Measurements from ENCODE around the gene USP24. TPM values are rescaled to one million over a fixed set of nuclear protein-coding genes. Genes with fewer than 3 reads are reported as not detected.

Gene USP24
- total RNA-seq, 1 donor from 2014 or later, result 40.8 TPM

- FAIRE-seq (no peak), DNase-seq (ENCODE audit: low read depth) (no peak)
- H3K36me3 ChIP-seq (ENCODE audit: control insufficient read depth, insufficient read depth, low read length), result peaks cover 7% of the 10 kb centered on the region
- no peak for TF ChIP-seq CTCF (IDR thresholded peaks at IDR 0.05; ENCODE audit: insufficient read depth, low read length, severe bottlenecking)
- H3K27me3 ChIP-seq (ENCODE audit: control insufficient read depth, insufficient read depth, low read length), result no peaks in the 10 kb centered on the region
- H3K4me3 ChIP-seq (ENCODE audit: low read depth, low read length), result no peak overlapping the region
Measured at GRCh38 chr1:55150880-55151588, 64.1 kb downstream of the USP24 start.

- Histone ChIP-seq H3K27me3 (ENCODE audit: control insufficient read depth, insufficient read depth, low read length) (no peaks in the 10 kb centered on the region), H3K4me3 (ENCODE audit: low read depth, low read length) (no peak overlapping the region), H3K36me3 (ENCODE audit: control insufficient read depth, insufficient read depth, low read length) (peaks cover 3% of the 10 kb centered on the region)
- DNase-seq (ENCODE audit: low read depth), result no peak
- no peak for TF ChIP-seq CTCF (IDR thresholded peaks at IDR 0.05; ENCODE audit: insufficient read depth, low read length, severe bottlenecking)
- FAIRE-seq, result no peak
Measured at GRCh38 chr1:55148676-55149075, 66.5 kb downstream of the USP24 start.

- Histone ChIP-seq H3K36me3 (ENCODE audit: control insufficient read depth, insufficient read depth, low read length) (peaks cover 1% of the 10 kb centered on the region), H3K4me3 (ENCODE audit: low read depth, low read length) (no peak overlapping the region), H3K27me3 (ENCODE audit: control insufficient read depth, insufficient read depth, low read length) (no peaks in the 10 kb centered on the region)
- DNase-seq (ENCODE audit: low read depth) (no peak), FAIRE-seq (no peak)
- no peak for TF ChIP-seq CTCF (IDR thresholded peaks at IDR 0.05; ENCODE audit: insufficient read depth, low read length, severe bottlenecking)
Measured at GRCh38 chr1:55147524-55147923, 67.6 kb downstream of the USP24 start.

GRCh38 chr1:55146781-55147180 lies 68.4 kb downstream of the USP24 start:
- Histone ChIP-seq H3K36me3 (ENCODE audit: control insufficient read depth, insufficient read depth, low read length) (peaks cover 1% of the 10 kb centered on the region), H3K27me3 (ENCODE audit: control insufficient read depth, insufficient read depth, low read length) (no peaks in the 10 kb centered on the region), H3K4me3 (ENCODE audit: low read depth, low read length) (no peak overlapping the region)
- DNase-seq (ENCODE audit: low read depth) (no peak), FAIRE-seq (no peak)
- no peak for TF ChIP-seq CTCF (IDR thresholded peaks at IDR 0.05; ENCODE audit: insufficient read depth, low read length, severe bottlenecking)

GRCh38 chr1:55144886-55145285 lies 70.3 kb downstream of the USP24 start:
- no peaks in the 10 kb centered on the region for H3K36me3 ChIP-seq (ENCODE audit: control insufficient read depth, insufficient read depth, low read length)
- no peak for TF ChIP-seq CTCF (IDR thresholded peaks at IDR 0.05; ENCODE audit: insufficient read depth, low read length, severe bottlenecking)
- H3K4me3 ChIP-seq (ENCODE audit: low read depth, low read length), result no peak overlapping the region
- H3K27me3 ChIP-seq (ENCODE audit: control insufficient read depth, insufficient read depth, low read length), result no peaks in the 10 kb centered on the region
- FAIRE-seq (no peak), DNase-seq (ENCODE audit: low read depth) (no peak)

GRCh38 chr1:55143684-55144083 lies 71.5 kb downstream of the USP24 start:
- H3K27me3 ChIP-seq (ENCODE audit: control insufficient read depth, insufficient read depth, low read length), result no peaks in the 10 kb centered on the region
- peak; percentile 10 for TF ChIP-seq CTCF (IDR thresholded peaks at IDR 0.05; ENCODE audit: insufficient read depth, low read length, severe bottlenecking)
- DNase-seq (ENCODE audit: low read depth) (no peak), FAIRE-seq (no peak)
- no peak overlapping the region for H3K4me3 ChIP-seq (ENCODE audit: low read depth, low read length)
- no peaks in the 10 kb centered on the region for H3K36me3 ChIP-seq (ENCODE audit: control insufficient read depth, insufficient read depth, low read length)

All from bronchial epithelial cell (primary cell).